Measurements from ENCODE around the gene PPP6R2. TPM values are rescaled to one million over a fixed set of nuclear protein-coding genes. Genes with fewer than 3 reads are reported as not detected.
A peak's percentile ranks its signal among the peaks of the same experiment; 100 is the strongest.

PPP6R2 gene
- total RNA-seq, 1 experiment from 2014 or later, result 49.2 TPM

DNA sequence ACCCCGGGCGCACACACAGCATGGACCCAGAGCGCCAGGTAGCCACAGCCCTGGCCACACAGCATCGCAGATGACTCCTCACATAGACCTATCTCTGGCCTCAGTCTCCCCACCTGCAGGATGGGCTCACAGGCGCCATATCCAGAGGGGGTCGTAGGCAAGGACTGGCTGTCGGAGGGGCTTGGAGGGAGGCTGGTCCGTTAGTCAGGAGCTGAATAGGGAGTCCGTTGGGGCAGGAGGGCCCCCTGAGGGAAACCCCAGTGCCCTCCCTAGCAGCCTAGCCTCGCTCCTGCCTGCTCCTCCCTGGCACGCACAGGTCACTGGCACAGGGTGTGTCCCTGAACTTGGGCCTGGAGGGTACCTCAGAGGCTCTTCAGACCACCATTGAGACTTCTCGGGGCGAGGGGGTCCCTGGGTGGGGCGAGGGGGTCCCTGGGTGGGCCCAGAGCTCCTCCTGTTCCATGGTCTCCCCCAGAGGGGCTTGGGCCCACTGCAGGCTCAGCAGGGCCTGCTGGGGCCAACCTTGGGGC is 37.7 kb upstream of the PPP6R2 start:
- no peak for DNase-seq
- no peaks in the 10 kb centered on the region for H3K9me2 ChIP-seq (ENCODE audit: insufficient read depth)

DNA sequence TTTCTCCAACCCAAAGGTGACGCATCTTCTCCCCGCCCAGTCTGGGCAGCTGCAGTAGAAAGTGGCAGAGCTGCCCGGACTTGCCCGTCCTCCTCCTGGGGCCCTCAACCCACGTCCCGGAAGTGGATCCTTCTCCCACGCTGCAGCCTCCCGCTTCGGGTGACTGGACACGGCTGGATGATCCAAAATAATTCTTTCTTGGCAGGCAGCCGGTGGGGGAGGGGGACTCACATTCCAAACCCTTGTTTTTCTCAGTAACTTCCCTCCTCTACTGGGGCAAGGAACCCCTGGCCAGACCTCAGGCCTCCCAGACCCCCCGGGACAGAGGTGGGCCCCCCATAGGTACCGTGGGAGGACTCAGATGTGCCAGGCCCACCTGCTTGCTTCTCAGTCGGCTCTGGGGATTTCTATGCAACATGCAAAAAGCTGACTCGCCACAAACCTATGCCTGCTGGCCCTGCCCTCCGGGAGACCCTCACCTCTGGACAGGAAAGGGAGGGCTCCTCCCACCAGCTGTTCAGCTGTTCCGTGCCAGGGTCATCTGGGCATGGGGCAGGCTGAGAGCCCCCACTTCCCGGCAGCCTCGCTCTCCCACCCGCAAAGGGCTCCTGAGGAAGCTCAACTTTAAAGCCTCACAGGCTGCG is 37.1 kb upstream of the PPP6R2 start:
- POLR2A ChIA-PET (ENCODE audit: unreplicated experiment), result interaction anchor here (0.7 kb wide), 1 partner anchor 13 kb away, joined by 13 read pairs; no protein-coding TSS in a partner anchor
- Histone ChIP-seq H3K27me3 (ENCODE audit: insufficient read depth, low read depth) (no peaks in the 10 kb centered on the region), H2AFZ (no peak overlapping the region), H3K27ac (peak overlapping the region; percentile 92), H3K9me2 (ENCODE audit: insufficient read depth) (no peaks in the 10 kb centered on the region), H3K9me3 (ENCODE audit: insufficient read depth, low read depth) (no peaks in the 10 kb centered on the region), H4K20me1 (ENCODE audit: insufficient read depth) (peaks cover 38% of the 10 kb centered on the region), H3K4me1 (replicated peaks; ENCODE audit: insufficient read depth) (peaks cover 52% of the 10 kb centered on the region), H3K4me3 (peak overlapping the region; percentile 88), H3K79me2 (ENCODE audit: low read depth) (peaks cover 60% of the 10 kb centered on the region), H3K4me2 (peak overlapping the region; percentile 98), H3K36me3 (ENCODE audit: low read depth) (peaks cover 10% of the 10 kb centered on the region; the same call in 1 of the 2 replicates), H3F3A (ENCODE audit: insufficient read depth, low read depth) (peaks cover 50% of the 10 kb centered on the region)
- CTCF ChIA-PET, result interaction anchor here (0.6 to 1.7 kb wide), 4 partner anchors 11 to 220 kb away, joined by 4 to 6 read pairs (median 6); partner anchors contain the start of gene SCO2
- intact Hi-C loops (cut with micrococcal nuclease; ENCODE audit: unreplicated experiment), result loop anchor here (5.0 kb wide), 1 partner anchor 34 kb away; the partner anchor contains the start of gene MAPK11
- DNase-seq, result peak; percentile 93 to 97
- TSS peak; percentile 68 for BruUV-seq (replicated peaks)
- TF ChIP-seq, protein P1, sequence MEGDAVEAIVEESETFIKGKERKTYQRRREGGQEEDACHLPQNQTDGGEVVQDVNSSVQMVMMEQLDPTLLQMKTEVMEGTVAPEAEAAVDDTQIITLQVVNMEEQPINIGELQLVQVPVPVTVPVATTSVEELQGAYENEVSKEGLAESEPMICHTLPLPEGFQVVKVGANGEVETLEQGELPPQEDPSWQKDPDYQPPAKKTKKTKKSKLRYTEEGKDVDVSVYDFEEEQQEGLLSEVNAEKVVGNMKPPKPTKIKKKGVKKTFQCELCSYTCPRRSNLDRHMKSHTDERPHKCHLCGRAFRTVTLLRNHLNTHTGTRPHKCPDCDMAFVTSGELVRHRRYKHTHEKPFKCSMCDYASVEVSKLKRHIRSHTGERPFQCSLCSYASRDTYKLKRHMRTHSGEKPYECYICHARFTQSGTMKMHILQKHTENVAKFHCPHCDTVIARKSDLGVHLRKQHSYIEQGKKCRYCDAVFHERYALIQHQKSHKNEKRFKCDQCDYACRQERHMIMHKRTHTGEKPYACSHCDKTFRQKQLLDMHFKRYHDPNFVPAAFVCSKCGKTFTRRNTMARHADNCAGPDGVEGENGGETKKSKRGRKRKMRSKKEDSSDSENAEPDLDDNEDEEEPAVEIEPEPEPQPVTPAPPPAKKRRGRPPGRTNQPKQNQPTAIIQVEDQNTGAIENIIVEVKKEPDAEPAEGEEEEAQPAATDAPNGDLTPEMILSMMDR (conservative IDR thresholded peaks at IDR 0.05), result no peak
- TF ChIP-seq EZH2 (IDR thresholded peaks at IDR 0.05; ENCODE audit: low read depth), result no peak

More for the DNA sequence above, 37.7 kb upstream of the PPP6R2 start:
- no peaks in the 10 kb centered on the region for H3K27me3 ChIP-seq (ENCODE audit: insufficient read depth, low read depth)
- H3K36me3 ChIP-seq (ENCODE audit: low read depth), result peaks cover 10% of the 10 kb centered on the region; the same call in 1 of the 2 replicates
- peak overlapping the region; percentile 88 for H3K4me3 ChIP-seq
- H3K9me3 ChIP-seq (ENCODE audit: insufficient read depth, low read depth), result no peaks in the 10 kb centered on the region
- H3K27ac ChIP-seq, result peak overlapping the region; percentile 92
- H3K79me2 ChIP-seq (ENCODE audit: low read depth), result peaks cover 66% of the 10 kb centered on the region
- intact Hi-C loops (cut with micrococcal nuclease; ENCODE audit: unreplicated experiment), result loop anchor here (5.0 kb wide), 1 partner anchor 33 kb away; the partner anchor contains the start of gene MAPK11
- POLR2A ChIA-PET (ENCODE audit: unreplicated experiment), result interaction anchor here (0.6 to 0.7 kb wide), 2 partner anchors 12 to 451 kb away, joined by 5 to 13 read pairs; no protein-coding TSS in a partner anchor
- H4K20me1 ChIP-seq (ENCODE audit: insufficient read depth), result peaks cover 44% of the 10 kb centered on the region
- peaks cover 57% of the 10 kb centered on the region for H3K4me1 ChIP-seq (replicated peaks; ENCODE audit: insufficient read depth)
- CTCF ChIA-PET, result interaction anchor here (0.9 to 1.7 kb wide), 3 partner anchors 11 to 220 kb away, joined by 5 to 6 read pairs (median 6); partner anchors contain the start of gene SCO2
- BruUV-seq (replicated peaks), result TSS peak; percentile 25
- peaks cover 49% of the 10 kb centered on the region for H3F3A ChIP-seq (ENCODE audit: insufficient read depth, low read depth)
- H3K4me2 ChIP-seq, result peak overlapping the region; percentile 98
- TF ChIP-seq EZH2 (IDR thresholded peaks at IDR 0.05; ENCODE audit: low read depth), result no peak
- TF ChIP-seq, protein P1 (conservative IDR thresholded peaks at IDR 0.05), result no peak
- no peak overlapping the region for H2AFZ ChIP-seq
